Lower lobe of right lung (tissue), 2 donors: ENCODE results near the gene CDRT4. TPM values are rescaled to one million over a fixed set of nuclear protein-coding genes. Genes with fewer than 3 reads are reported as not detected.
"Not testable (repeated sequence)": the region's sequence is repeated elsewhere in the genome, so short reads cannot be mapped to it uniquely, and the experiment has no call there.

Source experiments
- ATAC-seq, 2 donors: fragments of 200-7000 bp; cut with Tn5 transposase; one replicate each; pipeline ENCODE4 v1.9.1; 2020 to 2022; ENCODE audit warnings: mild to moderate bottlenecking in 2 of 2, moderate library complexity in 2 of 2
- DNase-seq: peaks from one replicate; pipeline ENCODE4 v3.0.0-alpha.2; 2020
- H3K27ac ChIP-seq: fragments of 200-600 bp; one replicate; pipeline ENCODE4 v1.8.0; 2022
- H3K27me3 ChIP-seq: fragments of 200-600 bp; one replicate; pipeline ENCODE4 v1.8.0; 2022; ENCODE audit warnings: low read depth
- H3K36me3 ChIP-seq: fragments of 200-600 bp; one replicate; pipeline ENCODE4 v1.8.0; 2022; ENCODE audit warnings: mild to moderate bottlenecking
- H3K4me1 ChIP-seq: fragments of 200-600 bp; one replicate; pipeline ENCODE4 v1.8.0; 2022
- H3K4me3 ChIP-seq: fragments of 200-600 bp; one replicate; pipeline ENCODE4 v1.8.0; 2022; ENCODE audit warnings: mild to moderate bottlenecking
- H3K9me3 ChIP-seq: fragments of 200-600 bp; one replicate; pipeline ENCODE4 v1.8.0; 2022
- CTCF ChIP-seq: fragments of 200-600 bp; IDR thresholded peaks from one replicate; pipeline ENCODE4 v1.8.0; 2022; ENCODE audit warnings: antibody characterized with exemption, mild to moderate bottlenecking
- intact Hi-C: fragments of 100-400 bp; cut with DNase I; formaldehyde crosslinking; loops from one replicate; pipeline ENCODE4 v1.11.0; 2022
- total RNA-seq: library from RNA; stranded (reverse); fragmentation: NEBNext Ultra II Directional; extraction: Animal tissue kit (Norgen Biotek cat#: 25700); gene quantifications from one replicate; pipeline ENCODE4 v1.2.1, GENCODE V29; 2021
- donor health status: DM: no; HTN: yes; CAD: no; lungs with severe emphysema.

CDRT4 gene
- total RNA-seq, 1 donor from 2014 or later: 13.4 TPM

GRCh38 chr17:15444805-15445204, 22.6 kb downstream of the CDRT4 start:
- no peak for ATAC-seq
- intact Hi-C loops: no loop called here
- H3K4me3 ChIP-seq: no peak overlapping the region
- H3K9me3 ChIP-seq: no peaks in the 10 kb centered on the region
- no peak for TF ChIP-seq CTCF
- no peaks in the 10 kb centered on the region for H3K27me3 ChIP-seq
- DNase-seq: no peak
- H3K4me1 ChIP-seq: peaks cover 18% of the 10 kb centered on the region
- H3K36me3 ChIP-seq: no peaks in the 10 kb centered on the region
- no peak overlapping the region for H3K27ac ChIP-seq

- ATAC-seq (no peak), DNase-seq (no peak)
- H3K36me3 ChIP-seq: no peaks in the 10 kb centered on the region
- H3K27ac ChIP-seq: no peak overlapping the region
- H3K4me1 ChIP-seq: peaks cover 10% of the 10 kb centered on the region
- TF ChIP-seq CTCF: no peak
- no peaks in the 10 kb centered on the region for H3K9me3 ChIP-seq
- intact Hi-C loops: no loop called here
- no peak overlapping the region for H3K4me3 ChIP-seq
- no peaks in the 10 kb centered on the region for H3K27me3 ChIP-seq
Measured at GRCh38 chr17:15442311-15443180, 24.9 kb downstream of the CDRT4 start.

GRCh38 chr17:15441315-15441714, 26.1 kb downstream of the CDRT4 start:
- no peak for ATAC-seq

GRCh38 chr17:15440347-15440746, 27.1 kb downstream of the CDRT4 start:
- DNase-seq: no peak
- intact Hi-C loops: no loop called here
- peaks cover 26% of the 10 kb centered on the region for H3K4me1 ChIP-seq
- no peaks in the 10 kb centered on the region for H3K36me3 ChIP-seq
- peak in 1 of 2 donors; percentile 7 for ATAC-seq
- H3K27me3 ChIP-seq: no peaks in the 10 kb centered on the region
- no peak overlapping the region for H3K4me3 ChIP-seq
- H3K9me3 ChIP-seq: no peaks in the 10 kb centered on the region
- TF ChIP-seq CTCF: no peak
- no peak overlapping the region for H3K27ac ChIP-seq

More at GRCh38 chr17:15441315-15441714, 26.1 kb downstream of the CDRT4 start:
- Histone ChIP-seq H3K4me3 (no peak overlapping the region), H3K4me1 (peaks cover 20% of the 10 kb centered on the region), H3K36me3 (no peaks in the 10 kb centered on the region), H3K27me3 (no peaks in the 10 kb centered on the region), H3K27ac (no peak overlapping the region), H3K9me3 (no peaks in the 10 kb centered on the region)
- no peak for DNase-seq
- intact Hi-C loops: no loop called here
- no peak for TF ChIP-seq CTCF

- peak; percentile 22 to 34 for ATAC-seq
- H3K27ac ChIP-seq, intact Hi-C loops, H3K27me3 ChIP-seq, H3K4me3 ChIP-seq, H3K36me3 ChIP-seq, H3K9me3 ChIP-seq, DNase-seq: not testable (repeated sequence)
- peaks cover 26% of the 10 kb centered on the region for H3K4me1 ChIP-seq
Measured at GRCh38 chr17:15439205-15439985, 28.0 kb downstream of the CDRT4 start.
